AG04450 (cell line): Measurements from ENCODE around the gene HSD3B7. TPM values are rescaled to one million over a fixed set of nuclear protein-coding genes. Genes with fewer than 3 reads are reported as not detected.

Experiments used
- CTCF ChIA-PET: fragments of 300-600, 350-600 bp; formaldehyde crosslinking; extraction: SDS; loops from one replicate; lab custom pipeline; 2022; ENCODE audit warnings: antibody characterized with exemption, inconsistent platforms; lab: Charles Lee
- POLR2A ChIA-PET: fragments of 350-600 bp; formaldehyde crosslinking; extraction: SDS; loops from one replicate; lab custom pipeline; 2021; ENCODE audit warnings: antibody characterized with exemption, inconsistent platforms; lab: Yijun Ruan, JAX
- DNase-seq: peaks from one replicate; pipeline ENCODE4 v3.0.0-alpha.2; 2011; ENCODE audit warnings: low read depth, low spot score
- H3K27ac ChIP-seq: one replicate; pipeline ENCODE4 v1.5.1; 2012; ENCODE audit warnings: low read depth, low read length, control low read depth
- H3K27me3 ChIP-seq: one replicate; pipeline ENCODE4 v1.6.0; 2012; ENCODE audit warnings: low read length; ENCODE audit not compliant: control insufficient read depth, insufficient read depth
- H3K4me3 ChIP-seq: 2 replicates; pipeline ENCODE4 v1.5.1; 2011; ENCODE audit warnings: mild to moderate bottlenecking, low read depth, low read length, control low read depth
- H3K9me3 ChIP-seq: 2 replicates; pipeline ENCODE4 v1.5.1; 2012; ENCODE audit warnings: low read length; ENCODE audit not compliant: control insufficient read depth, insufficient read depth
- CTCF ChIP-seq: IDR thresholded peaks from 2 replicates; pipeline ENCODE4 v1.5.1; 2011; ENCODE audit warnings: low read depth, low read length, control low read depth, inconsistent platforms
- polyA plus RNA-seq: library from polyadenylated mRNA; depleted of rRNA; stranded (reverse); fragments of >200 nt; gene quantifications from 2 replicates; pipeline ENCODE4 v1.2.3, GENCODE V29; 2011; rRNA removed
- small RNA-seq: library from RNA; depleted of rRNA; stranded (forward); fragments of <200 nt; gene quantifications from one replicate; pipeline ENCODE3, GENCODE V24; 2012; ENCODE audit warnings: low read depth; ENCODE audit not compliant: insufficient read length

The HSD3B7 gene
- polyA plus RNA-seq, 1 experiment = 6.1 TPM

GRCh38 chr16:31032736-31033708 lies 48.0 kb downstream of the HSD3B7 start, which contains the start of gene STX4:
STX4 (plus strand) TSS chr16:31033558; CDS start chr16:31033806, 248 bp downstream.
- H3K9me3 ChIP-seq = no peaks in the 10 kb centered on the region; the same call in 1 of the 2 replicates
- peak within 1 kb of the TSS; percentile 96 for H3K27ac ChIP-seq
- DNase-seq = peak; percentile 94
- no peak for TF ChIP-seq CTCF
- H3K27me3 ChIP-seq = no peaks in the 10 kb centered on the region
- peak within 1 kb of the TSS; percentile 100 for H3K4me3 ChIP-seq
- ChIA-PET POLR2A (interaction anchor here (0.7 to 1.6 kb wide), 5 partner anchors 12 to 439 kb away, joined by 3 to 13 read pairs (median 3); partner anchors contain the start of genes ZNF646 and ZNF668), CTCF (no interaction called here)

GRCh38 chr16:31033709-31034492 lies 48.9 kb downstream of the HSD3B7 start:
- Histone ChIP-seq H3K27ac (peak overlapping the region; percentile 57), H3K9me3 (no peaks in the 10 kb centered on the region; the same call in 1 of the 2 replicates), H3K27me3 (no peaks in the 10 kb centered on the region), H3K4me3 (peak overlapping the region; percentile 100)
- ChIA-PET POLR2A (interaction anchor here (0.7 to 1.6 kb wide), 5 partner anchors 11 to 438 kb away, joined by 3 to 13 read pairs (median 3); partner anchors contain the start of genes ZNF646 and ZNF668), CTCF (no interaction called here)
- peak; percentile 48 for DNase-seq
- no peak for TF ChIP-seq CTCF

GRCh38 chr16:31036691-31037090 lies 51.7 kb downstream of the HSD3B7 start:
- DNase-seq = no peak
- ChIA-PET POLR2A (interaction anchor here (0.6 kb wide), 1 partner anchor 9 kb away, joined by 4 read pairs; no protein-coding TSS in a partner anchor), CTCF (no interaction called here)
- Histone ChIP-seq H3K27ac (no peak overlapping the region), H3K9me3 (no peaks in the 10 kb centered on the region; the same call in 1 of the 2 replicates), H3K4me3 (no peak overlapping the region), H3K27me3 (no peaks in the 10 kb centered on the region)
- no peak for TF ChIP-seq CTCF

Small RNAs within 50 kb of the gene (small RNA-seq; reads per million reads assigned to genes)
- not detected for gene AC135048.1

Other genes starting within 250 kb of the HSD3B7 start
- gene PHKG2, start 236.8 kb upstream of the HSD3B7 start, polyA plus RNA-seq = 21.7 and 26.0 TPM in 2 replicates
- 2.6 and 3.1 TPM in 2 replicates for gene CFAP119, start 223.1 kb upstream of the HSD3B7 start, polyA plus RNA-seq
- 66.8 and 75.5 TPM in 2 replicates for gene RNF40, start 222.9 kb upstream of the HSD3B7 start, polyA plus RNA-seq
- gene ZNF629, start 198.0 kb upstream of the HSD3B7 start, polyA plus RNA-seq = 5.1 and 8.0 TPM in 2 replicates
- 27.7 and 27.8 TPM in 2 replicates for gene BCL7C, start 91.1 kb upstream of the HSD3B7 start, polyA plus RNA-seq
- gene CTF1, start 88.6 kb upstream of the HSD3B7 start, polyA plus RNA-seq = 10.1 and 12.5 TPM in 2 replicates
- 7.1 and 10.6 TPM in 2 replicates for gene FBXL19, start 61.6 kb upstream of the HSD3B7 start, polyA plus RNA-seq
- 23.7 and 29.5 TPM in 2 replicates for gene ORAI3, start 36.1 kb upstream of the HSD3B7 start, polyA plus RNA-seq
- gene SETD1A, start 27.5 kb upstream of the HSD3B7 start, polyA plus RNA-seq = 1.1 and 1.4 TPM in 2 replicates
- gene STX1B, start 25.4 kb downstream of the HSD3B7 start, polyA plus RNA-seq = 4.2 and 4.8 TPM in 2 replicates
- gene STX4, start 48.4 kb downstream of the HSD3B7 start, polyA plus RNA-seq = 43.7 and 45.9 TPM in 2 replicates
- 5.9 and 8.6 TPM in 2 replicates for gene ZNF668, start 89.0 kb downstream of the HSD3B7 start, polyA plus RNA-seq
- gene ZNF646, start 89.2 kb downstream of the HSD3B7 start, polyA plus RNA-seq = 2.4 and 4.5 TPM in 2 replicates
- gene PRSS53, start 103.7 kb downstream of the HSD3B7 start, polyA plus RNA-seq = 0.67 and 0.79 TPM in 2 replicates
- gene VKORC1, start 109.6 kb downstream of the HSD3B7 start, polyA plus RNA-seq = 210 and 272 TPM in 2 replicates
- 31.6 and 42.3 TPM in 2 replicates for gene BCKDK, start 123.2 kb downstream of the HSD3B7 start, polyA plus RNA-seq
- gene KAT8, start 132.5 kb downstream of the HSD3B7 start, polyA plus RNA-seq = 23.0 and 24.7 TPM in 2 replicates
- not detected in 2 replicates for gene PRSS8, start 150.5 kb downstream of the HSD3B7 start, polyA plus RNA-seq
- 0.24 and 0.42 TPM in 2 replicates for gene PRSS36, start 164.9 kb downstream of the HSD3B7 start, polyA plus RNA-seq
- gene FUS, start 194.9 kb downstream of the HSD3B7 start, polyA plus RNA-seq = 156 and 166 TPM in 2 replicates
- gene PYCARD, start 217.6 kb downstream of the HSD3B7 start, polyA plus RNA-seq = 21.8 and 31.0 TPM in 2 replicates
- gene TRIM72, start 228.9 kb downstream of the HSD3B7 start, polyA plus RNA-seq = not detected in 2 replicates
- gene PYDC1, start 231.9 kb downstream of the HSD3B7 start, polyA plus RNA-seq = not detected in 2 replicates